Measurements from ENCODE around the gene CXCL11. TPM values are rescaled to one million over a fixed set of nuclear protein-coding genes. Genes with fewer than 3 reads are reported as not detected.

Gene CXCL11
- total RNA-seq, 1 experiment from 2014 or later: not detected

GRCh38 chr4:76011700-76012387 lies 24.0 kb downstream of the CXCL11 start:
- Mint-ChIP-seq H3K4me3 (no peak overlapping the region), H3K4me1 (peaks cover 24% of the 10 kb centered on the region in 2 experiments), H3K9me3 (no peaks in the 10 kb centered on the region), H3K27ac (peak overlapping the region; percentile 4 to 78 (median 44); a peak in 6 of 7 replicates), H3K36me3 (ENCODE audit: insufficient read depth in 1 of 3, low read depth in 3 of 3) (no peaks in the 10 kb centered on the region), H3K27me3 (ENCODE audit: low read depth) (peaks cover 9% of the 10 kb centered on the region; the same call in 1 of the 2 replicates)
- Histone ChIP-seq H3K18ac (ENCODE audit: insufficient read length, low read depth, low read length) (no peak overlapping the region), H2BK20ac (ENCODE audit: low read depth, low read length, poor library complexity, severe bottlenecking) (no peak overlapping the region), H3K9me3 (ENCODE audit: control insufficient read depth, low read depth, low read length) (no peaks in the 10 kb centered on the region), H3K4ac (ENCODE audit: low read depth, low read length) (no peak overlapping the region), H4K20me1 (ENCODE audit: control insufficient read depth, insufficient read depth, insufficient read length) (no peaks in the 10 kb centered on the region), H3K23ac (ENCODE audit: insufficient read length, low read depth, low read length) (no peak overlapping the region), H4K91ac (ENCODE audit: insufficient read length, low read depth, low read length) (no peak overlapping the region), H3K4me2 (ENCODE audit: insufficient read depth, insufficient read length, low read length) (no peak overlapping the region), H3K9ac (ENCODE audit: extremely low read depth, insufficient read length, low read length) (no peak overlapping the region), H3K14ac (ENCODE audit: insufficient read depth, low read length) (no peak overlapping the region), H4K8ac (replicated peaks; ENCODE audit: insufficient read length, low read depth, low read length) (no peak overlapping the region), H2BK15ac (ENCODE audit: low read depth, low read length) (no peak overlapping the region), H3K79me1 (ENCODE audit: insufficient read depth, low read depth, low read length, poor library complexity, severe bottlenecking) (no peaks in the 10 kb centered on the region), H3K4me1 (ENCODE audit: insufficient read depth, low read length) (peaks cover 10% of the 10 kb centered on the region; the same call in 1 of the 2 replicates), H4K5ac (ENCODE audit: insufficient read length, low read depth, low read length) (no peak overlapping the region), H3K27ac (ENCODE audit: insufficient read length, low read depth, low read length) (no peak overlapping the region), H3K79me2 (ENCODE audit: insufficient read depth, low read length) (no peaks in the 10 kb centered on the region), H2AK5ac (ENCODE audit: insufficient read length, low read length) (no peak overlapping the region), H2BK12ac (ENCODE audit: insufficient read length, low read depth, low read length) (no peak overlapping the region), H3K27me3 (ENCODE audit: insufficient read depth, low read length) (no peaks in the 10 kb centered on the region), H2AFZ (ENCODE audit: low read length) (peak overlapping the region; percentile 80), H3K56ac (ENCODE audit: insufficient read length, low read depth, low read length) (no peak overlapping the region), H2BK120ac (ENCODE audit: low read depth, low read length, poor library complexity, severe bottlenecking) (no peak overlapping the region), H3T11ph (ENCODE audit: low read length) (no peak overlapping the region), H2BK5ac (ENCODE audit: insufficient read length, low read length) (no peak overlapping the region), H3K23me2 (ENCODE audit: insufficient read length, low read depth, low read length, poor library complexity, severe bottlenecking) (no peaks in the 10 kb centered on the region)
- no peak for TF ChIP-seq CTCF (conservative IDR thresholded peaks at IDR 0.05)
- DNase-seq: peak; percentile 44
- WGBS (ENCODE audit: extremely low coverage, insufficient read length, low lambda C conversion rate): no CpG with 5 or more reads among the region's 13 CpGs
